Type B pancreatic cell (in vitro differentiated cells): ENCODE data around the gene GHRL. TPM values are rescaled to one million over a fixed set of nuclear protein-coding genes. Genes with fewer than 3 reads are reported as not detected.

Experiments used
- DNase-seq: peaks from one replicate; pipeline ENCODE4 v3.0.0; 2021; ENCODE audit warnings: mixed read lengths; ENCODE audit not compliant: unreplicated experiment; ENCODE audit errors: extremely low spot score
- H3K27ac Mint-ChIP-seq: 2 replicates; pipeline ENCODE4 v1.8.0; 2021; ENCODE audit warnings: mild to moderate bottlenecking, mixed read lengths
- H3K27me3 Mint-ChIP-seq: 2 replicates; pipeline ENCODE4 v1.8.0; 2021; ENCODE audit warnings: mixed read lengths
- H3K36me3 Mint-ChIP-seq: 2 replicates; pipeline ENCODE4 v1.8.0; 2021; ENCODE audit warnings: mixed read lengths
- H3K4me1 Mint-ChIP-seq: one replicate; pipeline ENCODE4 v1.8.0; 2021; ENCODE audit warnings: mixed read lengths; ENCODE audit not compliant: unreplicated experiment
- H3K4me3 Mint-ChIP-seq: 2 replicates; pipeline ENCODE4 v1.8.0; 2021; ENCODE audit warnings: mild to moderate bottlenecking, mixed read lengths
- H3K9me3 Mint-ChIP-seq: 2 replicates; pipeline ENCODE4 v1.8.0; 2021; ENCODE audit warnings: mixed read lengths
- total RNA-seq: library from RNA; stranded (reverse); gene quantifications from 2 replicates; pipeline ENCODE4 v1.2.1, GENCODE V29; 2021; ENCODE audit warnings: low replicate concordance
- TF ChIP-seq, protein P1 (sequence below): fragments of 200-600 bp; sonication (generic); conservative IDR thresholded peaks from 2 replicates; pipeline ENCODE4 v1.5.0; 2021; ENCODE audit warnings: antibody characterized with exemption, mild to moderate bottlenecking

The GHRL gene
- total RNA-seq, 1 donor from 2014 or later, result 29.6 TPM

GRCh38 chr3:10338591-10339353 lies 46.0 kb upstream of the GHRL start:
- H3K9me3 Mint-ChIP-seq, result no peaks in the 10 kb centered on the region
- peaks cover 32% of the 10 kb centered on the region for H3K27me3 Mint-ChIP-seq
- DNase-seq, result no peak
- H3K4me1 Mint-ChIP-seq, result no peaks in the 10 kb centered on the region
- TF ChIP-seq, protein P1, sequence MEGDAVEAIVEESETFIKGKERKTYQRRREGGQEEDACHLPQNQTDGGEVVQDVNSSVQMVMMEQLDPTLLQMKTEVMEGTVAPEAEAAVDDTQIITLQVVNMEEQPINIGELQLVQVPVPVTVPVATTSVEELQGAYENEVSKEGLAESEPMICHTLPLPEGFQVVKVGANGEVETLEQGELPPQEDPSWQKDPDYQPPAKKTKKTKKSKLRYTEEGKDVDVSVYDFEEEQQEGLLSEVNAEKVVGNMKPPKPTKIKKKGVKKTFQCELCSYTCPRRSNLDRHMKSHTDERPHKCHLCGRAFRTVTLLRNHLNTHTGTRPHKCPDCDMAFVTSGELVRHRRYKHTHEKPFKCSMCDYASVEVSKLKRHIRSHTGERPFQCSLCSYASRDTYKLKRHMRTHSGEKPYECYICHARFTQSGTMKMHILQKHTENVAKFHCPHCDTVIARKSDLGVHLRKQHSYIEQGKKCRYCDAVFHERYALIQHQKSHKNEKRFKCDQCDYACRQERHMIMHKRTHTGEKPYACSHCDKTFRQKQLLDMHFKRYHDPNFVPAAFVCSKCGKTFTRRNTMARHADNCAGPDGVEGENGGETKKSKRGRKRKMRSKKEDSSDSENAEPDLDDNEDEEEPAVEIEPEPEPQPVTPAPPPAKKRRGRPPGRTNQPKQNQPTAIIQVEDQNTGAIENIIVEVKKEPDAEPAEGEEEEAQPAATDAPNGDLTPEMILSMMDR, result no peak
- no peak overlapping the region for H3K27ac Mint-ChIP-seq
- H3K4me3 Mint-ChIP-seq, result no peak overlapping the region
- H3K36me3 Mint-ChIP-seq, result no peaks in the 10 kb centered on the region

- TF ChIP-seq, protein P1, result no peak
- Mint-ChIP-seq H3K36me3 (no peaks in the 10 kb centered on the region), H3K4me1 (no peaks in the 10 kb centered on the region), H3K9me3 (no peaks in the 10 kb centered on the region), H3K4me3 (no peak overlapping the region), H3K27ac (no peak overlapping the region), H3K27me3 (peaks cover 33% of the 10 kb centered on the region)
- DNase-seq, result no peak
Observed at GRCh38 chr3:10338164-10338470, 45.4 kb upstream of the GHRL start.

GRCh38 chr3:10337323-10338163 lies 44.8 kb upstream of the GHRL start:
- no peak overlapping the region for H3K27ac Mint-ChIP-seq
- no peaks in the 10 kb centered on the region for H3K4me1 Mint-ChIP-seq
- TF ChIP-seq, protein P1, result no peak
- H3K27me3 Mint-ChIP-seq, result peaks cover 36% of the 10 kb centered on the region
- H3K4me3 Mint-ChIP-seq, result no peak overlapping the region
- H3K36me3 Mint-ChIP-seq, result no peaks in the 10 kb centered on the region
- no peaks in the 10 kb centered on the region for H3K9me3 Mint-ChIP-seq
- DNase-seq, result no peak

DNA sequence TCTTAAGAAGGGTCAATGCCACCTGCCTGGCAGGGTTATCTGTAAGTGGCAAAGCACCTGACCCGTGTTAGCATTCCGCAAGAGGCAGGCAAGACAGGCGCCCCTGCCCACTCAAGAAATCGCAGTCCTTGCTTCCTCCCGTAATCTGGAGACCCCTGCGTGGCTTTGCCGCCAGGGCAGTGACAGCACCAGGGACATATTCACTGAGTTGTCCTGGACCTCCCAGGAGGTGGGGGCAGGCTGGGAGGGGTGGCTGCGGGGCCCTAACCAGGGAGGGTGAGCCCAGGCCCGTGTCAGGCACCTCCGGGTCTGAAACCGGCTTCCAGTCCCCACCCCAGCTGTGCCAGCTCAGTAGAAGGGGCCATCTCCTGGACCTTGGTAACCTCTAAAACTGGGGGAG lies 44.0 kb upstream of the GHRL start:
- no peaks in the 10 kb centered on the region for H3K4me1 Mint-ChIP-seq
- no peak for DNase-seq
- H3K27me3 Mint-ChIP-seq, result peaks cover 43% of the 10 kb centered on the region
- H3K4me3 Mint-ChIP-seq, result no peak overlapping the region
- no peak overlapping the region for H3K27ac Mint-ChIP-seq
- no peaks in the 10 kb centered on the region for H3K36me3 Mint-ChIP-seq
- TF ChIP-seq, protein P1, result no peak
- no peaks in the 10 kb centered on the region for H3K9me3 Mint-ChIP-seq

- H3K27ac Mint-ChIP-seq, result no peak overlapping the region
- no peak for DNase-seq
- H3K27me3 Mint-ChIP-seq, result peaks cover 51% of the 10 kb centered on the region
- H3K36me3 Mint-ChIP-seq, result no peaks in the 10 kb centered on the region
- H3K4me1 Mint-ChIP-seq, result no peaks in the 10 kb centered on the region
- no peak overlapping the region for H3K4me3 Mint-ChIP-seq
- TF ChIP-seq, protein P1, result no peak
- H3K9me3 Mint-ChIP-seq, result no peaks in the 10 kb centered on the region
Observed at GRCh38 chr3:10335871-10336622, 43.3 kb upstream of the GHRL start.
